RWPE2 (cell line): ENCODE data around the gene SHISA9.

ENCODE experiments used
- ATAC-seq: fragments of 200-7000 bp; cut with Tn5 transposase; 3 replicates; pipeline ENCODE4 v1.9.1; 2021; ENCODE audit warnings: low read depth
- DNase-seq: peaks from one replicate; pipeline ENCODE4 v3.0.0-alpha.2; 2020; ENCODE audit warnings: low spot score
- H3K27ac ChIP-seq: fragments of 450-650 bp; 2 replicates; pipeline ENCODE4 v1.5.1; 2017; ENCODE audit warnings: mild to moderate bottlenecking; ENCODE audit not compliant: poor library complexity, severe bottlenecking
- H3K27me3 ChIP-seq: fragments of 250-450 bp; sonication (Bioruptor Pico); 2 replicates; pipeline ENCODE4 v1.5.1; 2021; ENCODE audit warnings: mild to moderate bottlenecking, moderate library complexity; ENCODE audit not compliant: insufficient read depth, poor library complexity, severe bottlenecking
- H3K36me3 ChIP-seq: fragments of 250-450 bp; sonication (Bioruptor Pico); 2 replicates; pipeline ENCODE4 v1.5.1; 2020; ENCODE audit warnings: low read depth, mild to moderate bottlenecking, moderate library complexity
- H3K4me1 ChIP-seq: fragments of 250-450 bp; sonication (Bioruptor Pico); 2 replicates; pipeline ENCODE4 v1.5.1; 2021; ENCODE audit warnings: mild to moderate bottlenecking, moderate library complexity; ENCODE audit not compliant: insufficient read depth, poor library complexity, severe bottlenecking
- H3K4me3 ChIP-seq: fragments of 250-450 bp; sonication (Bioruptor Pico); 2 replicates; pipeline ENCODE4 v1.5.1; 2021; ENCODE audit warnings: mild to moderate bottlenecking, moderate library complexity; ENCODE audit not compliant: severe bottlenecking
- H3K9me3 ChIP-seq: fragments of 250-450 bp; sonication (Bioruptor Pico); 2 replicates; pipeline ENCODE4 v1.5.1; 2021; ENCODE audit warnings: mild to moderate bottlenecking, moderate library complexity; ENCODE audit not compliant: severe bottlenecking
- TF ChIP-seq, protein P1 (sequence below): fragments of 450-650 bp; IDR thresholded peaks from one replicate; pipeline ENCODE4 v1.5.1; 2017; ENCODE audit warnings: mild to moderate bottlenecking, moderate library complexity; ENCODE audit not compliant: poor library complexity, severe bottlenecking

Gene SHISA9

DNA sequence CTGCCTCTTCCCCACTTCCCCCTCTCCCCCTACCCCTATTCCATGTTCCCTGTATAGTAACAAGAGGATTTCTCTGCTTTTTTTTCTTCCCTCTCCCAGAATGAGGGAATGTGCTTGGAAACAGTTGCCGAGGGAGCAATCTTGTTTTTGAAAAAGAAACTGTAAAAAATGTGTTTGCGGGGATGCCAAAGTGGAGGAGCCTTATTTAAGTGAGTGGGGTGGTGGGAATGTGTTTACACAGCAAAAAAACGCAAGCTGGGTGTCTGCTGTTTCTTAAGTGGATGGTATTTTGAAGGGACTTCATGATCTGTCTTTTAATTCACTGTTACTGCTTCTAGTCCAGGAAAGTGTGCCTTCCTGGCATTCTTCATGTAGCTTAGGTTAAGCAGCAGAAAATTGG is 254.4 kb downstream of the SHISA9 start:
- H3K4me3 ChIP-seq = no peak overlapping the region
- no peak overlapping the region for H3K27ac ChIP-seq
- ATAC-seq = no peak

DNA sequence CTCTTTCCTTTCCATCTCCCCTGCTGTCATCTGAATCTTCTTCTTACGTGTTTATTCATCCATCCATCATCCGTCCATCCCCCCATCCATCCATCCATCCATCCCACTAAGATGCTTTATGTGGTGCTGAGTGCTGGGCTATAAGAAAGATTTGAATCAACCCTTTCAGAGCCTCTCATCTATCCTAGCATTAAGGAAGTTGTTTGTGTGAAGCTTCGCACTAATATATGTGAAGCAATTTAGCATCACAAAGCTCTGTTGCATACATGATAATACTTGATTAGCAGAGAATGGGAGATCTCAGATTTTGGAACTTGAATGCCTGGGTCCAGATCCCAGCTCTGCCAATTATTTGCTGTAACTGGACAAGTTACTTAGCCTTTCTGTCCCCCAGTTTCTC is 255.7 kb downstream of the SHISA9 start:
- Histone ChIP-seq H3K4me1 (no peaks in the 10 kb centered on the region), H3K27ac (no peak overlapping the region), H3K4me3 (no peak overlapping the region), H3K9me3 (no peaks in the 10 kb centered on the region), H3K27me3 (no peaks in the 10 kb centered on the region), H3K36me3 (no peaks in the 10 kb centered on the region)
- no peak for ATAC-seq
- no peak for DNase-seq
- TF ChIP-seq, protein P1, sequence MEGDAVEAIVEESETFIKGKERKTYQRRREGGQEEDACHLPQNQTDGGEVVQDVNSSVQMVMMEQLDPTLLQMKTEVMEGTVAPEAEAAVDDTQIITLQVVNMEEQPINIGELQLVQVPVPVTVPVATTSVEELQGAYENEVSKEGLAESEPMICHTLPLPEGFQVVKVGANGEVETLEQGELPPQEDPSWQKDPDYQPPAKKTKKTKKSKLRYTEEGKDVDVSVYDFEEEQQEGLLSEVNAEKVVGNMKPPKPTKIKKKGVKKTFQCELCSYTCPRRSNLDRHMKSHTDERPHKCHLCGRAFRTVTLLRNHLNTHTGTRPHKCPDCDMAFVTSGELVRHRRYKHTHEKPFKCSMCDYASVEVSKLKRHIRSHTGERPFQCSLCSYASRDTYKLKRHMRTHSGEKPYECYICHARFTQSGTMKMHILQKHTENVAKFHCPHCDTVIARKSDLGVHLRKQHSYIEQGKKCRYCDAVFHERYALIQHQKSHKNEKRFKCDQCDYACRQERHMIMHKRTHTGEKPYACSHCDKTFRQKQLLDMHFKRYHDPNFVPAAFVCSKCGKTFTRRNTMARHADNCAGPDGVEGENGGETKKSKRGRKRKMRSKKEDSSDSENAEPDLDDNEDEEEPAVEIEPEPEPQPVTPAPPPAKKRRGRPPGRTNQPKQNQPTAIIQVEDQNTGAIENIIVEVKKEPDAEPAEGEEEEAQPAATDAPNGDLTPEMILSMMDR = no peak

More for the DNA sequence above, 254.4 kb downstream of the SHISA9 start:
- H3K9me3 ChIP-seq = no peaks in the 10 kb centered on the region
- H3K4me1 ChIP-seq = no peaks in the 10 kb centered on the region
- DNase-seq = no peak
- no peaks in the 10 kb centered on the region for H3K27me3 ChIP-seq
- no peaks in the 10 kb centered on the region for H3K36me3 ChIP-seq
- TF ChIP-seq, protein P1 = no peak

DNA sequence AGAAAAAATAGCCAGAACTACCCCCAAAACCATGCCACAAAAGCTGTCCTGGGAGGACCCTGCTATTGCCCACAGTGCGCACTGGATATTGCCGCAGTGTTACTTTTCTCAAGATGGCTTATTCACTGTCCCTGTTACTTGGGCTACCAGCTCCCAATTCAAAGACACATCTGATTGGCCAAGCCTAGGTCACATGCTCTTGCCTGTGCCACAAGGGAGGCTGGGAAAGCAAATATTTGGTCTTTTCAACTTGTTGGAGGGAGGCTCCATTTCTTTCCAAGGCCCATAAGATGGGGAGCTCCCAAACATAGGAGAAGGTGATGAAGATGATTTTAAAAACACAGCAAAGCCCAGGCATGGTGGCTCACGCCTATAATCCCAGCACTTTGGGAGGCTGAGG is 257.0 kb downstream of the SHISA9 start:
- no peak overlapping the region for H3K27ac ChIP-seq
- no peak overlapping the region for H3K4me3 ChIP-seq
- TF ChIP-seq, protein P1 = no peak
- DNase-seq = no peak
- H3K9me3 ChIP-seq = no peaks in the 10 kb centered on the region
- H3K36me3 ChIP-seq = no peaks in the 10 kb centered on the region
- no peaks in the 10 kb centered on the region for H3K27me3 ChIP-seq
- no peaks in the 10 kb centered on the region for H3K4me1 ChIP-seq
- ATAC-seq = no peak

DNA sequence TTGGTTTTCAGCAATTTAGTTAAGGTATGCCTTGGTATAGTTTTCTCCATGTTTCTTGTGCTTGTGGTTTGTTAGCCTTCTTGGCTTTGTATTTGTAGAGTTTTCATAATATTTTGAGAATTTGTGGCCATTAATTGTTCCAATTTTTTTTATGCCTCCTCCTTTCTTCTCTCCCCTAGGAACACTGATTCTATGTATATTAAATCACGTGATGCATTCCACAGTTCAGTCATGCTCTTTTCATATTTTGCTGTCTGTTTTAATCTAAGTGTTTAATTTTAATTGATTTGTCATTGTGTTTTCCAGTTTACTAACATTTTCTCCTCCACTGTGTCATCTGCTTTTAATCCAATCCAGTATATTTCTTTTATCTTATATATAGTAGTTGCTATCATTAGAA is 263.6 kb downstream of the SHISA9 start:
- Histone ChIP-seq H3K4me3 (no peak overlapping the region), H3K4me1 (no peaks in the 10 kb centered on the region), H3K27me3 (no peaks in the 10 kb centered on the region), H3K9me3 (no peaks in the 10 kb centered on the region), H3K27ac (no peak overlapping the region), H3K36me3 (no peaks in the 10 kb centered on the region)
- TF ChIP-seq, protein P1 = no peak
- DNase-seq (no peak), ATAC-seq (no peak)

DNA sequence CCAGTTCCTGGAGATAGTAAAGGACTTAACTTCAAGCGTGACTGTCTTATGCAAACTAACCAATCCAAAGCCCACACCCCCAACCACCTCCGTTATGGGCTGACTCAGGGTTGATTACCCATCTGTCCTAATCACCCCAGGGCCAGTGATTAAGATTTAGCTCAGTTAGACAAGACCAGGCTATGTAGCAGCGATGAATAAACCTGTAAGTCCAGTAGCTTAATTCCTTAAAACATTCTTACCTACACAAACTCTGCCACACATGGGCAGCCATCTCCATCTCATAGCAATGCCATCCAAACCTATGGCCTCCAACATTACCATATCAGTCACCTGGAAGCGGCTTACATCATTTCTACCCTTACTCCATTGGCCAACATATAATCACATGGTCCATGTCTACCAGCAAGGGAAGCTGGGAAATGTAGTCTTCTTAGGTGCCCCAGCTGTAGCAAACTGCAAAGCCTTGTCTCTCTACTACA is 266.7 kb downstream of the SHISA9 start:
- TF ChIP-seq, protein P1 = no peak
- H3K9me3 ChIP-seq = no peaks in the 10 kb centered on the region
- H3K36me3 ChIP-seq = no peaks in the 10 kb centered on the region
- H3K4me3 ChIP-seq = no peak overlapping the region
- H3K27me3 ChIP-seq = no peaks in the 10 kb centered on the region
- no peak overlapping the region for H3K27ac ChIP-seq
- H3K4me1 ChIP-seq = no peaks in the 10 kb centered on the region
- peak; percentile 88 for ATAC-seq
- DNase-seq = no peak
